Measurements from ENCODE around the gene SLC4A3.

DNA sequence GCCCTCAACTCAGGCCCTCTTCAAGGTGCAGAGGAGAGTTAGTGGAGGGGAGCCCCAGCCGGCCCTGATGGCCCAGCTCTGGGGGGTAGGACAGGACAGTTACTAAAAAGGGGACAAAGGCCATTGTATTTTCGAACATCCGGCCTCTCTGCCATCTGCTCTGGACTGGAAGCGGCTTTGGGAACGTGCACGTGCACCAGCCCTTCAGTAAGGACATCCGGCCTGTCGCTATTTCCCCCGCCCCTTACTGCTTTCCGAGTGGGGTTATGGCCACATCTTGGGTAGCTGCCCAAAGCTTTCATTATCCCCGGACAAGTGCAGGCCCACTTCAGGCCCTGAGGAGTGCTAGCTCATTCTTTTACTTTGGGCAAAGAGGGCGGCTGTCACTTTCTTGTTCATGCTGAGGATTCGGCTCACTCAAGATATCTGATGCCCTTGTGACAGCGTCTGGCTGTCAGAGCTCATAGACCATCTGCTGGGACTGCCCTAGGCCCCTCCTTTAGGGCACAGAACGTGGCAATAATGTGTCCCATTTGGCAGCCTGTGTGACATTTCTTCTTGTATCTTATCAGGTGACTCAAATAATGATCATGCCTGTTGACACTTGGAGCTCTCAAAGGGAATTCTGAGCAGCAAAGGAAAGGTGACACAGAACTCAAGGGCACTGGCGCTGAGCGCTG is 17.5 kb downstream of the SLC4A3 start:
- TF ChIP-seq, protein P1, sequence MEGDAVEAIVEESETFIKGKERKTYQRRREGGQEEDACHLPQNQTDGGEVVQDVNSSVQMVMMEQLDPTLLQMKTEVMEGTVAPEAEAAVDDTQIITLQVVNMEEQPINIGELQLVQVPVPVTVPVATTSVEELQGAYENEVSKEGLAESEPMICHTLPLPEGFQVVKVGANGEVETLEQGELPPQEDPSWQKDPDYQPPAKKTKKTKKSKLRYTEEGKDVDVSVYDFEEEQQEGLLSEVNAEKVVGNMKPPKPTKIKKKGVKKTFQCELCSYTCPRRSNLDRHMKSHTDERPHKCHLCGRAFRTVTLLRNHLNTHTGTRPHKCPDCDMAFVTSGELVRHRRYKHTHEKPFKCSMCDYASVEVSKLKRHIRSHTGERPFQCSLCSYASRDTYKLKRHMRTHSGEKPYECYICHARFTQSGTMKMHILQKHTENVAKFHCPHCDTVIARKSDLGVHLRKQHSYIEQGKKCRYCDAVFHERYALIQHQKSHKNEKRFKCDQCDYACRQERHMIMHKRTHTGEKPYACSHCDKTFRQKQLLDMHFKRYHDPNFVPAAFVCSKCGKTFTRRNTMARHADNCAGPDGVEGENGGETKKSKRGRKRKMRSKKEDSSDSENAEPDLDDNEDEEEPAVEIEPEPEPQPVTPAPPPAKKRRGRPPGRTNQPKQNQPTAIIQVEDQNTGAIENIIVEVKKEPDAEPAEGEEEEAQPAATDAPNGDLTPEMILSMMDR (IDR thresholded peaks at IDR 0.05) = no peak
- no peak for TF ChIP-seq EZH2 (IDR thresholded peaks at IDR 0.05)

All from neural progenitor cell (in vitro differentiated cells).